Right lobe of liver (tissue), 6 donors: ENCODE data around the gene PPFIBP1. TPM values are rescaled to one million over a fixed set of nuclear protein-coding genes. Genes with fewer than 3 reads are reported as not detected.

Experiments
- ATAC-seq, 4 donors: fragments of 200-7000 bp; cut with Tn5 transposase; one replicate each; pipeline ENCODE4 v1.9.1; 2020; ENCODE audit warnings: mild to moderate bottlenecking in 4 of 4, moderate library complexity in 4 of 4
- DNase-seq, 3 donors: peaks; one replicate each; pipeline ENCODE4 v3.0.0-alpha.2; 2020
- H3K27ac ChIP-seq, 3 donors: fragments of 200-600 bp; one replicate each; pipeline ENCODE4 v1.8.0; 2022
- H3K27me3 ChIP-seq, 2 donors: fragments of 200-600 bp; one replicate each; pipeline ENCODE4 v1.8.0; 2022
- H3K36me3 ChIP-seq, 4 donors: fragments of 200-600 bp; sonication (generic) in 1 of 4; one replicate each; pipeline versions ENCODE4 v1.5.1 to v1.8.0; 2017 to 2022; ENCODE audit warnings: control low read depth in 1 of 4
- H3K4me1 ChIP-seq, 4 donors: fragments of 200-600 bp; sonication (generic) in 1 of 4; one replicate each; pipeline versions ENCODE4 v1.5.1 to v1.8.0; 2017 to 2022; ENCODE audit warnings: control low read depth in 1 of 4
- H3K4me3 ChIP-seq, 3 donors: fragments of 200-600 bp; one replicate each; pipeline ENCODE4 v1.8.0; 2022
- H3K9me3 ChIP-seq, 4 donors: fragments of 200-600 bp; sonication (generic) in 1 of 4; one replicate each; pipeline versions ENCODE4 v1.5.1 to v1.8.0; 2017 to 2022; ENCODE audit warnings: control low read depth in 1 of 4
- CTCF ChIP-seq, 4 donors: fragments of 200-600 bp in 3 of 4; fragments of 450-650 bp in 1 of 4; IDR thresholded peaks; one replicate each; pipeline versions ENCODE4 v1.5.1 to v1.8.0; 2016 to 2022; ENCODE audit warnings: antibody characterized with exemption in 4 of 4, mild to moderate bottlenecking in 2 of 4
- POLR2A ChIP-seq: fragments of 450-650 bp; IDR thresholded peaks from one replicate; pipeline ENCODE4 v1.6.1; 2017; ENCODE audit warnings: antibody characterized with exemption, mild to moderate bottlenecking
- WGBS: methylation state at CpG from one replicate; pipeline ENCODE4 v1.1.6; 2018; ENCODE audit warnings: low coverage, low lambda C conversion rate; ENCODE audit not compliant: insufficient coverage; ENCODE audit errors: missing lambda C conversion rate; 5-methylcytosine and 5-hydroxymethylcytosine counted together
- intact Hi-C, 2 donors: fragments of 100-400 bp; cut with DNase I; formaldehyde crosslinking; loops; one replicate each; pipeline versions ENCODE4 v1.11.2 to v1.14.1; 2022
- total RNA-seq, 6 experiments: library from RNA; depleted of rRNA in 2 of 6; stranded (reverse); fragments of >200 nt in 2 of 6; fragmentation: NEBNext Ultra II Directional in 3 of 6; extraction: Animal tissue kit (Norgen Biotek cat#: 25700) in 3 of 6; gene quantifications; one replicate each; pipeline versions ENCODE4 v1.1.0 to v1.2.4, GENCODE V29; 2016 to 2023
- donor health status: DM: no; HTN: yes; CAD: no.
- donor health status: DM: no; HTN: no; CAD: no.
- donor health status: DM: no; HTN: no; CAD: no.
- donor health status: DM: no; HTN: yes; CAD: no.
- donor health status: DM: no; HTN: yes; CAD: no.

PPFIBP1 gene
- total RNA-seq, 6 experiments from 2014 or later, result 24.1 to 53.9 (median 35.8) TPM

DNA sequence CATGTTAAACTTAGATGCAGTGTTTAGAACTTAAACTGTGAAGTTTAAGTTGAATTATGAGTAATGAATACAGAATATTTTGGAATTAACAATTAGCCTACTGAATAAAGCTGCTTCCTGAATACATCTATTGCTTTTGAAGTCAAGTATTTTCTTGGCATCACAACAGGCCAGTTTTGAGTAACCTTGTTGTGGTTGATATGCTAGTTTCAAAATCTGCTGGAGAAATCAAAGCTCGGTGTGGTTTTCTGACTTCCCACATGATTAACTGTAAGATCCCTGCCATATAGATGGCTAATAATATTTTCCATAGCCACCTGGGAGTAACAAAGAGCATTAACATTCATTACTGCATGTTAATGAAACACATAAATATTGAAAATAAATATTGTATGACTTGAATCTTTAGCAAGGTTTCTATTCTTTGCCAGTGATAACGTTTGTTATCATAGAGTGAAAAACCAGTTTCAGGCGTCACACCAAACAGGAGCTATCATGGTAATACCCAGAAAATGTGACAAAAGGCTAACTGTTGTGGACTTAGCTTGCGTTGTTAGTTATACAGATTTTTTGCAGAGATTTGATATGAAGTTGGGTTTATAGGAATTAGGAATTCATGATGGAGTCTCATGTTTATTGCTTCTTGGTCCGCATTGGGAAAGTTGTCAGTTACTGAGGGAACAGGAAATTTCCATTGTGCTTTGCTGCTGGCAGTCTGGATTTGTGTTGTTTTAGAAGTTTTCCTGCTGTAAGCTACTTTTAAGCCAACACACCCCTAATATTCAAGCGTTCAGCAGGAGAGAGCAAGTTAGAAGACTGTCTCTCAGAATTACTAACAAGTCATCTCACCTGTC, 32.1 kb downstream of the PPFIBP1 start:
- TF ChIP-seq CTCF (IDR thresholded peaks at IDR 0.05) (no peak), POLR2A (no peak)
- intact Hi-C loops, result no loop called here
- 43% methylated on average over 6 of the region's 6 CpGs for WGBS
- DNase-seq, result no peak
- Histone ChIP-seq H3K4me1 (peaks cover 0 to 14% (median 4%) of the 10 kb centered on the region in 4 donors), H3K36me3 (no peaks in the 10 kb centered on the region), H3K27me3 (no peaks in the 10 kb centered on the region), H3K9me3 (no peaks in the 10 kb centered on the region), H3K4me3 (no peak overlapping the region), H3K27ac (peak overlapping the region; percentile 11 to 46 (median 14))
- peak; percentile 29 to 52 (median 44) for ATAC-seq

DNA sequence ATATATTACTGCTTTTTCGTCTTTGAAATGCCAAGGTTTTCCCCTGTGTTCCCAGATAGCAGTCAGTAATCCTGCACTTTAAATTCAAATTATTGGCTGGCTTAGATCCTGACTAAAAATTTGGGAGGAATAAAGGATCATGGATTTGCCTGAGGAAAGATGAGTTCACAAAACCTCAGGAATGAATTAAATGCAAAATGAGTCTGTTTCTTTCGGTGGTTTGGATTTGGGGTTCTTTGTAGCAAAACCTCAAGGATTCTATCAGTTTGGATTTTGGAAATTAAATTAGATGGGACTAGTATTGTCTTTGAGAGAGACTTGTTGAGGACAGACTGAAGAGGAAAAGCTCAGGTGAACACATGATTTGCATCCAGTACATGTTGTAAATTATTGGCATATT, 36.1 kb downstream of the PPFIBP1 start:
- TF ChIP-seq POLR2A, result no peak
- Histone ChIP-seq H3K4me1 (peaks cover 0 to 11% (median 4%) of the 10 kb centered on the region in 4 donors), H3K36me3 (no peaks in the 10 kb centered on the region), H3K9me3 (no peaks in the 10 kb centered on the region), H3K4me3 (no peak overlapping the region), H3K27me3 (no peaks in the 10 kb centered on the region), H3K27ac (no peak overlapping the region)
- intact Hi-C loops, result no loop called here
- WGBS, result 87% methylated on average over 2 of the region's 2 CpGs
- DNase-seq (no peak), ATAC-seq (no peak)

GRCh38 chr12:27561535-27562350, 37.7 kb downstream of the PPFIBP1 start:
- ATAC-seq (peak; percentile 39 to 70 (median 64)), DNase-seq (no peak)
- H3K4me3 ChIP-seq, result no peak overlapping the region
- peaks cover 0 to 3% (median 0%) of the 10 kb centered on the region in 4 donors for H3K4me1 ChIP-seq
- 40% methylated on average over 6 of the region's 6 CpGs for WGBS
- no peaks in the 10 kb centered on the region for H3K27me3 ChIP-seq
- H3K27ac ChIP-seq, result no peak overlapping the region
- no peak for TF ChIP-seq POLR2A
- no peak for TF ChIP-seq CTCF (IDR thresholded peaks at IDR 0.05)
- no peaks in the 10 kb centered on the region for H3K9me3 ChIP-seq
- intact Hi-C loops, result no loop called here
- no peaks in the 10 kb centered on the region for H3K36me3 ChIP-seq

DNA sequence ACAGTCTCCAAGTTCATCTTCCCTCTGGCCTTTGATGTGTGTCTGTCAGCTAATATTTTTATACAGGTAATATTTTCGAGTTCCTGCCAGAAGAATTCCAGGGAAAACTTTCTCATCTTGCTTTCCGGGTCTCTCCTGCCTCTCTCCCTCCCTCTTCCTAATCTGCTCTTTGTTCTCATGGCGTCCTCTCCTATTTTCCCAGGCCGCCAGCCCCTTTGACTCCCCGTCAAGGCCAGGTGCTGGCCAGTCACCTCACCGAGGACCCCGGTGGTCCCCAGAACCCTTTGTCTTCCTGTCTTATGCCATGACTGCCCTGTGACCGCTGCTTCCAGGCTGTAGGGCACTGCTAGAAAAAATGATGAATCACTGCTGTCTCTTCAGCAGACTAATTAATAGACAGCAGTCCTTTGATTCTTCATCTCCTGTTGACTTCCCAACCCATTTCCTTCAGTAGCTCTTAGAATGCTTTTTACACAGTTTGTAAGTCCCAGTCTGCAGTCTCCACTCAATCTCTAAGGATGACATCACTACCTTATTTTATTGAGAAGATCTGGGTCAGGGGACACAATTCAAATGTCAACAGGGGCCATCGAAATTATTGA, 40.7 kb downstream of the PPFIBP1 start:
- WGBS, result 47% methylated on average over 8 of the region's 9 CpGs
- intact Hi-C loops, result no loop called here
- Histone ChIP-seq H3K4me3 (no peak overlapping the region), H3K4me1 (peaks cover 0 to 3% (median 0%) of the 10 kb centered on the region in 4 donors), H3K27me3 (no peaks in the 10 kb centered on the region), H3K9me3 (no peaks in the 10 kb centered on the region), H3K36me3 (no peaks in the 10 kb centered on the region), H3K27ac (no peak overlapping the region)
- DNase-seq (no peak), ATAC-seq (peak; percentile 24 to 63 (median 46))
- no peak for TF ChIP-seq POLR2A
- TF ChIP-seq CTCF (IDR thresholded peaks at IDR 0.05), result no peak
